Endothelial cell (in vitro differentiated cells): ENCODE data around the gene HLCS. TPM values are rescaled to one million over a fixed set of nuclear protein-coding genes. Genes with fewer than 3 reads are reported as not detected.
A peak's percentile ranks its signal among the peaks of the same experiment; 100 is the strongest.

Source experiments
- DNase-seq: peaks from one replicate; pipeline ENCODE4 v3.0.0; 2021; ENCODE audit warnings: low spot score
- H3K27ac Mint-ChIP-seq: one replicate; pipeline ENCODE4 v1.8.0; 2021; ENCODE audit warnings: mixed read lengths, inconsistent platforms; ENCODE audit not compliant: unreplicated experiment
- H3K27me3 Mint-ChIP-seq: one replicate; pipeline ENCODE4 v1.8.0; 2021; ENCODE audit warnings: mild to moderate bottlenecking, moderate library complexity, mixed read lengths, inconsistent platforms; ENCODE audit not compliant: unreplicated experiment
- H3K36me3 Mint-ChIP-seq: one replicate; pipeline ENCODE4 v1.8.0; 2021; ENCODE audit warnings: mild to moderate bottlenecking, low read depth, mixed read lengths, inconsistent platforms; ENCODE audit not compliant: unreplicated experiment
- H3K4me1 Mint-ChIP-seq: one replicate; pipeline ENCODE4 v1.8.0; 2021; ENCODE audit warnings: mild to moderate bottlenecking, mixed read lengths, inconsistent platforms; ENCODE audit not compliant: unreplicated experiment
- H3K4me3 Mint-ChIP-seq: one replicate; pipeline ENCODE4 v1.8.0; 2021; ENCODE audit warnings: mild to moderate bottlenecking, mixed read lengths, inconsistent platforms; ENCODE audit not compliant: unreplicated experiment
- H3K9me3 Mint-ChIP-seq: one replicate; pipeline ENCODE4 v1.8.0; 2021; ENCODE audit warnings: mixed read lengths, inconsistent platforms; ENCODE audit not compliant: unreplicated experiment
- CTCF ChIP-seq: fragments of 200-600 bp; sonication (generic); IDR thresholded peaks from one replicate; pipeline ENCODE4 v1.5.0; 2021; ENCODE audit warnings: antibody characterized with exemption; ENCODE audit not compliant: unreplicated experiment
- total RNA-seq: library from RNA; stranded (reverse); fragmentation: NEBNext Ultra II Directional; extraction: Animal tissue kit (Norgen Biotek cat#: 25700); gene quantifications from one replicate; pipeline ENCODE4 v1.2.1, GENCODE V29; 2021; ENCODE audit not compliant: unreplicated experiment

The HLCS gene
- total RNA-seq, 1 donor from 2014 or later, result 97.4 TPM

DNA sequence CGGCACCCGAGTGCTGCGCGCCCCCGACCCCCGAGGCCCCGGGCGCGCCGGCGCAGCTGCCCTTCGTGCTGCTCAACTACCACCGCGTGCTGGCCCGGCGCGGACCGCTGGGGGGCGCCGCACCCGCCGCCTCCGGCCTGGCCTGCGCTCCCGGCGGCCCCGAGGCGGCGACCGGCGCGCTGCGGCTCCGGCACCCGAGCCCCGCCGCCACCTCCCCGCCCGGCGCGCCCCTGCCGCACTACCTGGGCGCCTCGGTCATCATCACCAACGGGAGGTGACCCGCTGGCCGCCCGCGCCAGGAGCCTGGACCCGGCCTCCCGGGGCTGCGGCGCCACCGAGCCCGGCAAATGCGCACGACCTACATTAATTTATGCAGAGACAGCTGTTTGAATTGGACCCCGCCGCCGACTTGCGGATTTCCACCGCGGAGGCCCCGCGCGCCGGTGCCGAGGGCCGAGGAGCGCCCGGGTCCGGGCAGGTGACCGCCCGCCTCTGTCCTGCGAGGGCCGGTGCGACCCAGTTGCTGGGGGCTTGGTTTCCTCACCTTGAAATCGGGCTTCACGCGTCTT, 218.6 kb downstream of the HLCS start:
- Mint-ChIP-seq H3K27me3 (peaks cover 19% of the 10 kb centered on the region), H3K36me3 (peaks cover 23% of the 10 kb centered on the region), H3K9me3 (no peaks in the 10 kb centered on the region), H3K4me1 (peaks cover 40% of the 10 kb centered on the region), H3K4me3 (peak overlapping the region; percentile 85), H3K27ac (peak overlapping the region; percentile 66)
- TF ChIP-seq CTCF, result no peak
- DNase-seq, result peak; percentile 91

DNA sequence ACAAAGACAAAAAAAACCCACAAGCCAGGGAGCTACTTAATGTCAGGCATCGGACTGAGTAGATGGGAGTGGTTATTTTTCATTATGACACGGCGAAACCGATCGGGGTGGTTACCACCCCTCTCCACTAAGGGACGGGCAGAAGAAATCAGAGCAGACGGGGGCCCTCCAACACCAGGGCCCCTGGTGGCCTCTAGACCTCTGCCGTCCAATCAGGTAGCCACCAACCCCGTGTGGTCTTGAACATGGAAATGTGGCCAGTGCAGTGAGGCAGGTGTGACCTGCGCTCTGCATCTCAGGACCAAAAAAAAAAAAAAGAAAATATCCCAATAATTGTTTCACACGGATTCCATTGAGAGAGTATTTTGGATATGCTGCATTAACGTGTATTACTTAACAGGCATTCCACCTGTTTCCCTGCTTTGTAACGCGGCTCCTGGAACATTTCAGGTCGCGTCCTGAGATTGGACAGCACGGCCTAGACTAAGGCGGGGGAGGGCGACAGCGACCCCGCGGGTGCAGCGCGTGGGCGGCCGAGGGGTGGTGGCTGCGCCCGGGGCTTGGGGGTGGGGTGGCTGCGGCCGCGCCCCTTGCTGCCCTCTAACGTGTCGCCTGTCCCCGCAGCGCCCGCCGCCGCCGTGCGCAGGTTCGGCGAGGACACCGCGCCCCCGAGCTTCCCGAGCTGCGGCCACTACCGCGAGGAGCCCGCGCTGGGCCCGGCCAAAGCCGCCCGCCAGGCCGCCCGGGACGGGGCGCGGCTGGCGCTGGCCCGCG, 219.2 kb downstream of the HLCS start:
- peaks cover 20% of the 10 kb centered on the region for H3K36me3 Mint-ChIP-seq
- peak; percentile 31 for DNase-seq
- no peaks in the 10 kb centered on the region for H3K9me3 Mint-ChIP-seq
- H3K4me1 Mint-ChIP-seq, result peaks cover 35% of the 10 kb centered on the region
- peak overlapping the region; percentile 70 for H3K27ac Mint-ChIP-seq
- H3K4me3 Mint-ChIP-seq, result peak overlapping the region; percentile 86
- H3K27me3 Mint-ChIP-seq, result peaks cover 19% of the 10 kb centered on the region
- no peak for TF ChIP-seq CTCF

GRCh38 chr21:36745459-36745858, 221.0 kb downstream of the HLCS start:
- Mint-ChIP-seq H3K4me3 (no peak overlapping the region), H3K36me3 (peaks cover 25% of the 10 kb centered on the region), H3K27me3 (peaks cover 19% of the 10 kb centered on the region), H3K9me3 (no peaks in the 10 kb centered on the region), H3K27ac (no peak overlapping the region), H3K4me1 (peaks cover 22% of the 10 kb centered on the region)
- DNase-seq, result no peak
- TF ChIP-seq CTCF, result no peak

DNA sequence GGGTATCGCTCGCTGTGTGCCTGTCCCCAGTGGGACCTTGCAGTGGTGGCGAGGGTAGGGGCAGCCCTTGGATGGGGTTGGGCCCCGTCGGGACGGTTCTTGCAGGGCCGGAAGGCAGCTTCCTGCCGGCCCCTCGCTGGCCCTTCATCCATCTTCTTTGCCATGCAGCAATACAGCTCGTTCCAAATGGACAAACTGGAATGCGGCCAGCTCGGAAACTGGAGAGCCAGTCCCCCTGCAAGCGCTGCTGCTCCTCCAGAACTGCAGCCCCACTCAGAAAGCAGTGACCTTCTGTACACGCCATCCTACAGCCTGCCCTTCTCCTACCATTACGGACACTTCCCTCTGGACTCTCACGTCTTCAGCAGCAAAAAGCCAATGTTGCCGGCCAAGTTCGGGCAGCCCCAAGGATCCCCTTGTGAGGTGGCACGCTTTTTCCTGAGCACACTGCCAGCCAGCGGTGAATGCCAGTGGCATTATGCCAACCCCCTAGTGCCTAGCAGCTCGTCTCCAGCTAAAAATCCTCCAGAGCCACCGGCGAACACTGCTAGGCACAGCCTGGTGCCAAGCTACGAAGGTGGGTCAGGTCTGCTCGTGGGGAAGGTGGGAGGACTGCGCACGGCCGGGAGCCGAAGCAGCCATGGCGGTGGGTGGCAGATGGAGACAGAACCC, 221.8 kb downstream of the HLCS start:
- Mint-ChIP-seq H3K27ac (no peak overlapping the region), H3K4me3 (no peak overlapping the region)
- no peak for DNase-seq

More for the DNA sequence above, 221.8 kb downstream of the HLCS start:
- H3K9me3 Mint-ChIP-seq, result no peaks in the 10 kb centered on the region
- H3K36me3 Mint-ChIP-seq, result peaks cover 26% of the 10 kb centered on the region
- H3K4me1 Mint-ChIP-seq, result peaks cover 15% of the 10 kb centered on the region
- no peak for TF ChIP-seq CTCF
- H3K27me3 Mint-ChIP-seq, result peaks cover 20% of the 10 kb centered on the region
